Measurements from ENCODE around the gene NUDT4.

Gene NUDT4

DNA sequence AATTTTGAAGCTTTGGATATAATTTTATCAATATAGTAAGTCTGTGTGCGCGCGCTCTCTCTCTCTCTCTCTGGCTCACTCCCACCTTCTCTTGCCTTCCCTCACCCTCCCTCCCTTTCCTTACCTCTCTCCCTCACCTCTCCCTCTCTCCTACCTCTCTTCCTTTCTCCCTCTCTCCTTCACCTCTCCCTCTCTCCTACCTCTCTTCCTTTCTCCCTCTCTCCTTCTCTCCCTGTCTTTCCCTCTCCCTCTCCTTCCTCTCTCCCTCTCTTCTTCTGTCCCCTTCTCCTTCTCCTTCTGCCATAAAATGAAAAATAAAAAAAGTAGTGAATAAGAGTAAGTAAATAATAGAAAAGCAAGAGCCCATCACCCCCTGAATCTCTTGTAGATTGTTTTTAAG is 9.0 kb upstream of the NUDT4 start:
- no peak overlapping the region for H3K27ac ChIP-seq (replicated peaks)
- TF ChIP-seq POLR2AphosphoS5 (IDR thresholded peaks at IDR 0.05; ENCODE audit: low read depth) = no peak
- TF ChIP-seq, protein P1, sequence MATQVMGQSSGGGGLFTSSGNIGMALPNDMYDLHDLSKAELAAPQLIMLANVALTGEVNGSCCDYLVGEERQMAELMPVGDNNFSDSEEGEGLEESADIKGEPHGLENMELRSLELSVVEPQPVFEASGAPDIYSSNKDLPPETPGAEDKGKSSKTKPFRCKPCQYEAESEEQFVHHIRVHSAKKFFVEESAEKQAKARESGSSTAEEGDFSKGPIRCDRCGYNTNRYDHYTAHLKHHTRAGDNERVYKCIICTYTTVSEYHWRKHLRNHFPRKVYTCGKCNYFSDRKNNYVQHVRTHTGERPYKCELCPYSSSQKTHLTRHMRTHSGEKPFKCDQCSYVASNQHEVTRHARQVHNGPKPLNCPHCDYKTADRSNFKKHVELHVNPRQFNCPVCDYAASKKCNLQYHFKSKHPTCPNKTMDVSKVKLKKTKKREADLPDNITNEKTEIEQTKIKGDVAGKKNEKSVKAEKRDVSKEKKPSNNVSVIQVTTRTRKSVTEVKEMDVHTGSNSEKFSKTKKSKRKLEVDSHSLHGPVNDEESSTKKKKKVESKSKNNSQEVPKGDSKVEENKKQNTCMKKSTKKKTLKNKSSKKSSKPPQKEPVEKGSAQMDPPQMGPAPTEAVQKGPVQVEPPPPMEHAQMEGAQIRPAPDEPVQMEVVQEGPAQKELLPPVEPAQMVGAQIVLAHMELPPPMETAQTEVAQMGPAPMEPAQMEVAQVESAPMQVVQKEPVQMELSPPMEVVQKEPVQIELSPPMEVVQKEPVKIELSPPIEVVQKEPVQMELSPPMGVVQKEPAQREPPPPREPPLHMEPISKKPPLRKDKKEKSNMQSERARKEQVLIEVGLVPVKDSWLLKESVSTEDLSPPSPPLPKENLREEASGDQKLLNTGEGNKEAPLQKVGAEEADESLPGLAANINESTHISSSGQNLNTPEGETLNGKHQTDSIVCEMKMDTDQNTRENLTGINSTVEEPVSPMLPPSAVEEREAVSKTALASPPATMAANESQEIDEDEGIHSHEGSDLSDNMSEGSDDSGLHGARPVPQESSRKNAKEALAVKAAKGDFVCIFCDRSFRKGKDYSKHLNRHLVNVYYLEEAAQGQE (IDR thresholded peaks at IDR 0.05; ENCODE audit: insufficient replicate concordance, low read depth) = no peak
- no peak for TF ChIP-seq SPI1 (IDR thresholded peaks at IDR 0.05; ENCODE audit: borderline replicate concordance, low read depth)
- TF ChIP-seq GABPA (IDR thresholded peaks at IDR 0.05; ENCODE audit: low read depth) = no peak
- TF ChIP-seq, protein P2, sequence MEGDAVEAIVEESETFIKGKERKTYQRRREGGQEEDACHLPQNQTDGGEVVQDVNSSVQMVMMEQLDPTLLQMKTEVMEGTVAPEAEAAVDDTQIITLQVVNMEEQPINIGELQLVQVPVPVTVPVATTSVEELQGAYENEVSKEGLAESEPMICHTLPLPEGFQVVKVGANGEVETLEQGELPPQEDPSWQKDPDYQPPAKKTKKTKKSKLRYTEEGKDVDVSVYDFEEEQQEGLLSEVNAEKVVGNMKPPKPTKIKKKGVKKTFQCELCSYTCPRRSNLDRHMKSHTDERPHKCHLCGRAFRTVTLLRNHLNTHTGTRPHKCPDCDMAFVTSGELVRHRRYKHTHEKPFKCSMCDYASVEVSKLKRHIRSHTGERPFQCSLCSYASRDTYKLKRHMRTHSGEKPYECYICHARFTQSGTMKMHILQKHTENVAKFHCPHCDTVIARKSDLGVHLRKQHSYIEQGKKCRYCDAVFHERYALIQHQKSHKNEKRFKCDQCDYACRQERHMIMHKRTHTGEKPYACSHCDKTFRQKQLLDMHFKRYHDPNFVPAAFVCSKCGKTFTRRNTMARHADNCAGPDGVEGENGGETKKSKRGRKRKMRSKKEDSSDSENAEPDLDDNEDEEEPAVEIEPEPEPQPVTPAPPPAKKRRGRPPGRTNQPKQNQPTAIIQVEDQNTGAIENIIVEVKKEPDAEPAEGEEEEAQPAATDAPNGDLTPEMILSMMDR (IDR thresholded peaks at IDR 0.05; ENCODE audit: insufficient read depth, low read length) = no peak
- H3K4me3 ChIP-seq (replicated peaks; ENCODE audit: insufficient read depth, low read length) = no peak overlapping the region
- DNase-seq (ENCODE audit: low read depth in 1 of 2, low spot score in 1 of 2) = no peak
- H3K27me3 ChIP-seq (ENCODE audit: insufficient read depth, poor library complexity, severe bottlenecking) = no peaks in the 10 kb centered on the region

DNA sequence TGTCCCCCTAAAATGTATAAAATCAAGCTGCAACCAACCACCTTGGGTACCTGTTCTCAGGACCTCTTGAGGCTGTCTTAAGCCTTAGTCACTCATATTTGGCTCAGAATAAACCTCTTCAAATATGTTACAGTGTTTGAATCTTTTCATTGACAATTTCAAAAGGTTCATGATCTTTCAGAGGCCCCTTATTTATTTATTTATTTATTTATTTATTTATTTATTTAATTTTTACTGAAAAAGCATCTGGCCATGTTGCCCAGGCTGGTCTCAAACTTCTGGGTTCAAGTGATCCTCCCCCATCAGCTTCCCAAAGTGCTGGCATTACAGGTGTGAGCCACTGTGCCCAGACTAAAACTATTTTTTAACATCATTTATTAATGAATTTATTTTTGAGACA is 8.2 kb upstream of the NUDT4 start:
- Histone ChIP-seq H3K4me3 (replicated peaks; ENCODE audit: insufficient read depth, low read length) (no peak overlapping the region), H3K27me3 (ENCODE audit: insufficient read depth, poor library complexity, severe bottlenecking) (no peaks in the 10 kb centered on the region), H3K27ac (replicated peaks) (no peak overlapping the region)
- no peak for DNase-seq (ENCODE audit: low read depth in 1 of 2, low spot score in 1 of 2)
- TF ChIP-seq GABPA (IDR thresholded peaks at IDR 0.05; ENCODE audit: low read depth) (no peak), SPI1 (IDR thresholded peaks at IDR 0.05; ENCODE audit: borderline replicate concordance, low read depth) (no peak), POLR2AphosphoS5 (IDR thresholded peaks at IDR 0.05; ENCODE audit: low read depth) (no peak)
- TF ChIP-seq, protein P2 (IDR thresholded peaks at IDR 0.05; ENCODE audit: insufficient read depth, low read length) = no peak
- TF ChIP-seq, protein P1 (IDR thresholded peaks at IDR 0.05; ENCODE audit: insufficient replicate concordance, low read depth) = no peak

DNA sequence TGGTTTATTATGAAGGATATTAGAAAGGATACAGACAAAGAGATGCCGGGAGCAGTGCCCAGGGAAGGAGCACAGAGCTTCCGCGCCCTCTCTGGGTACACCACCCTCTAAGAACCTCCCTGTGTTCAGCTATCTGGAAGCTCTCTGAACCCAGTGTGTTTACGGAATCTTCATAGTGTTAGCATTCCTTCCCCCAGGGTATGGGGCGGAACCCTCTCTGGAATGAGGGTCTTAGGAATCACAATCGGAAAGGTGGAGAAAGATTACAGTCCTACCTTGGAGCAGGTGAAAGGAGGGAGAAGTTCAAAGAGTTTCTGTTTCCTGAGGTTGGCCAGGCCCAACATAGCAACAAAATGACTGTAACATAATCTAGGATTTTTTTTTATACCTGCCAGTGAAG is 6.8 kb upstream of the NUDT4 start:
- H3K4me3 ChIP-seq (replicated peaks; ENCODE audit: insufficient read depth, low read length) = no peak overlapping the region
- TF ChIP-seq, protein P2 (IDR thresholded peaks at IDR 0.05; ENCODE audit: insufficient read depth, low read length) = no peak
- no peak for TF ChIP-seq GABPA (IDR thresholded peaks at IDR 0.05; ENCODE audit: low read depth)
- TF ChIP-seq POLR2AphosphoS5 (IDR thresholded peaks at IDR 0.05; ENCODE audit: low read depth) = no peak
- TF ChIP-seq SPI1 (IDR thresholded peaks at IDR 0.05; ENCODE audit: borderline replicate concordance, low read depth) = no peak
- TF ChIP-seq, protein P1 (IDR thresholded peaks at IDR 0.05; ENCODE audit: insufficient replicate concordance, low read depth) = no peak

More for the DNA sequence above, 6.8 kb upstream of the NUDT4 start:
- no peak for DNase-seq (ENCODE audit: low read depth in 1 of 2, low spot score in 1 of 2)
- Histone ChIP-seq H3K27me3 (ENCODE audit: insufficient read depth, poor library complexity, severe bottlenecking) (no peaks in the 10 kb centered on the region), H3K27ac (replicated peaks) (no peak overlapping the region)
